Calu3 (cell line): ENCODE results near the gene BFSP2. TPM values are rescaled to one million over a fixed set of nuclear protein-coding genes. Genes with fewer than 3 reads are reported as not detected.

Source experiments
- BruUV-seq: library from RNA; stranded (reverse); fragments of 400-500 nt; replicated peaks from 2 replicates; lab custom pipeline; 2021; lab: Mats Ljungman, UMichigan
- CTCF ChIA-PET: fragments of 300-600 bp; sonication (Branson Sonifier 250); formaldehyde crosslinking; loops from one replicate; lab custom pipeline; 2022; ENCODE audit warnings: antibody characterized with exemption; lab: Charles Lee
- DNase-seq: peaks from one replicate; pipeline ENCODE4 v3.0.0; 2022
- H3K27ac Mint-ChIP-seq: one replicate; pipeline ENCODE4 v1.8.0; 2022; ENCODE audit warnings: mixed read lengths; ENCODE audit not compliant: unreplicated experiment
- H3K27me3 Mint-ChIP-seq: one replicate; pipeline ENCODE4 v1.8.0; 2022; ENCODE audit warnings: mixed read lengths; ENCODE audit not compliant: unreplicated experiment
- H3K36me3 Mint-ChIP-seq: one replicate; pipeline ENCODE4 v1.8.0; 2022; ENCODE audit warnings: mild to moderate bottlenecking, moderate library complexity, mixed read lengths; ENCODE audit not compliant: insufficient read depth, unreplicated experiment
- H3K4me1 Mint-ChIP-seq: one replicate; pipeline ENCODE4 v1.8.0; 2022; ENCODE audit warnings: mild to moderate bottlenecking, low read depth, mixed read lengths; ENCODE audit not compliant: unreplicated experiment
- H3K4me3 Mint-ChIP-seq: one replicate; pipeline ENCODE4 v1.8.0; 2022; ENCODE audit warnings: mild to moderate bottlenecking, low read depth, moderate library complexity, mixed read lengths; ENCODE audit not compliant: unreplicated experiment
- H3K9me3 Mint-ChIP-seq: one replicate; pipeline ENCODE4 v1.8.0; 2022; ENCODE audit warnings: low read depth, mixed read lengths; ENCODE audit not compliant: unreplicated experiment
- CTCF ChIP-seq: fragments of 200-600 bp; IDR thresholded peaks from one replicate; pipeline ENCODE4 v1.8.0; 2022; ENCODE audit warnings: antibody characterized with exemption; ENCODE audit not compliant: unreplicated experiment
- intact Hi-C: fragments of 100-400 bp; cut with micrococcal nuclease; formaldehyde crosslinking; loops from one replicate; pipeline ENCODE4 v1.10.0; 2022; ENCODE audit not compliant: unreplicated experiment
- total RNA-seq: library from RNA; stranded (reverse); gene quantifications from 2 replicates; pipeline ENCODE4 v1.2.3, GENCODE V29; 2022

BFSP2 gene
- total RNA-seq, 1 experiment from 2014 or later: not detected

GRCh38 chr3:133451309-133451708, 51.5 kb downstream of the BFSP2 start:
- H3K27me3 Mint-ChIP-seq: no peaks in the 10 kb centered on the region

GRCh38 chr3:133452641-133453319, 52.9 kb downstream of the BFSP2 start:
- no peak for DNase-seq
- Mint-ChIP-seq H3K4me1 (no peaks in the 10 kb centered on the region), H3K27me3 (no peaks in the 10 kb centered on the region), H3K27ac (no peak overlapping the region), H3K36me3 (no peaks in the 10 kb centered on the region), H3K4me3 (no peak overlapping the region), H3K9me3 (no peaks in the 10 kb centered on the region)
- no peak for TF ChIP-seq CTCF
- intact Hi-C loops: no loop called here
- BruUV-seq: no TSS peak
- CTCF ChIA-PET: interaction anchor here (1.2 kb wide), 1 partner anchor 27 kb away, joined by 3 read pairs; no protein-coding TSS in a partner anchor

More at GRCh38 chr3:133451309-133451708, 51.5 kb downstream of the BFSP2 start:
- H3K27ac Mint-ChIP-seq: no peak overlapping the region
- CTCF ChIA-PET: interaction anchor here (1.2 kb wide), 1 partner anchor 29 kb away, joined by 3 read pairs; no protein-coding TSS in a partner anchor
- DNase-seq: no peak
- TF ChIP-seq CTCF: no peak
- no peaks in the 10 kb centered on the region for H3K4me1 Mint-ChIP-seq
- no peaks in the 10 kb centered on the region for H3K9me3 Mint-ChIP-seq
- no peaks in the 10 kb centered on the region for H3K36me3 Mint-ChIP-seq
- BruUV-seq: no TSS peak
- intact Hi-C loops: no loop called here
- H3K4me3 Mint-ChIP-seq: no peak overlapping the region

- no TSS peak for BruUV-seq
- no peaks in the 10 kb centered on the region for H3K9me3 Mint-ChIP-seq
- no peak for DNase-seq
- intact Hi-C loops: no loop called here
- no peaks in the 10 kb centered on the region for H3K27me3 Mint-ChIP-seq
- H3K27ac Mint-ChIP-seq: no peak overlapping the region
- TF ChIP-seq CTCF: no peak
- CTCF ChIA-PET: no interaction called here
- H3K4me3 Mint-ChIP-seq: no peak overlapping the region
- no peaks in the 10 kb centered on the region for H3K4me1 Mint-ChIP-seq
- H3K36me3 Mint-ChIP-seq: no peaks in the 10 kb centered on the region
Observed at GRCh38 chr3:133453383-133453782, 53.5 kb downstream of the BFSP2 start.

GRCh38 chr3:133455281-133455680, 55.4 kb downstream of the BFSP2 start:
- H3K27ac Mint-ChIP-seq: no peak overlapping the region
- CTCF ChIA-PET: interaction anchor here (0.6 to 1.1 kb wide), 2 partner anchors 91 to 112 kb away, joined by 3 to 4 read pairs; no protein-coding TSS in a partner anchor
- no peaks in the 10 kb centered on the region for H3K4me1 Mint-ChIP-seq
- no peak for DNase-seq
- H3K9me3 Mint-ChIP-seq: no peaks in the 10 kb centered on the region
- H3K4me3 Mint-ChIP-seq: no peak overlapping the region
- no peak for TF ChIP-seq CTCF
- intact Hi-C loops: no loop called here
- BruUV-seq: no TSS peak
- no peaks in the 10 kb centered on the region for H3K27me3 Mint-ChIP-seq
- no peaks in the 10 kb centered on the region for H3K36me3 Mint-ChIP-seq
